K562 (cell line): Measurements from ENCODE around the gene INSIG1. TPM values are rescaled to one million over a fixed set of nuclear protein-coding genes. Genes with fewer than 3 reads are reported as not detected.

Source experiments
- ATAC-seq: fragments of 200-7000 bp; cut with Tn5 transposase; 3 replicates; pipeline ENCODE4 v1.9.1; 2020; ENCODE audit warnings: moderate library complexity
- BruUV-seq: library from RNA; stranded (reverse); fragments of 400-500 nt; replicated peaks from 2 replicates; lab custom pipeline; 2021; lab: Mats Ljungman, UMichigan
- CTCF ChIA-PET: fragments of 300-600 bp; formaldehyde crosslinking; extraction: SDS; loops from one replicate; lab custom pipeline; 2021; ENCODE audit warnings: low intra/inter-chr PET ratio; lab: Yijun Ruan, JAX
- POLR2A ChIA-PET: fragments of 300-600, 350-650 bp; sonication (Branson Sonifier 250); formaldehyde crosslinking; extraction: SDS; loops from one replicate; lab custom pipeline; 2021; ENCODE audit warnings: antibody characterized with exemption, inconsistent platforms; lab: Yijun Ruan, JAX
- DNase-seq, 4 experiments: peaks; one replicate each; pipeline versions ENCODE4 v3.0.0 to v3.0.0-alpha.2; 2011 to 2018; ENCODE audit warnings: low spot score in 3 of 4, mixed read lengths in 3 of 4; ENCODE audit errors: extremely low read depth in 1 of 4
- FAIRE-seq: peaks from 2 replicates; lab custom pipeline; 2011; peaks lifted over from hg19 to GRCh38; lab: Jason Lieb, UNC
- H2AFZ ChIP-seq: 2 replicates; pipeline ENCODE4 v1.6.0; 2011; ENCODE audit warnings: low read depth, low read length, control low read depth, inconsistent platforms
- H3K27ac ChIP-seq: fragments of 200-600 bp; 3 replicates; pipeline ENCODE4 v1.8.0; 2011; ENCODE audit warnings: low read depth, mild to moderate bottlenecking, control low read depth, inconsistent platforms, low read length, moderate library complexity, mixed read lengths; ENCODE audit errors: extremely low read depth
- H3K27me3 ChIP-seq, 2 experiments: fragments of 300-600 bp in 1 of 2; 2 replicates in 1 of 2; 3 replicates in 1 of 2; pipeline versions ENCODE4 v1.6.0 to v1.8.0; 2011; ENCODE audit warnings: inconsistent platforms in 2 of 2, low read length in 2 of 2, mild to moderate bottlenecking in 1 of 2, mixed read lengths in 1 of 2, moderate library complexity in 1 of 2; ENCODE audit not compliant: control insufficient read depth in 2 of 2, insufficient read depth in 2 of 2
- H3K36me3 ChIP-seq: fragments of 300-600 bp; 3 replicates; pipeline ENCODE4 v1.8.0; 2011; ENCODE audit warnings: mild to moderate bottlenecking, low read length, inconsistent platforms; ENCODE audit not compliant: control insufficient read depth, insufficient read depth
- H3K4me1 ChIP-seq, 2 experiments: fragments of 200-600 bp in 1 of 2; replicated peaks in 1 of 2; 2 replicates in 1 of 2; 3 replicates in 1 of 2; pipeline versions ENCODE4 v1.5.1 to v1.8.0; 2011; ENCODE audit warnings: inconsistent platforms in 2 of 2, low read length in 2 of 2, mild to moderate bottlenecking in 1 of 2, mixed read lengths in 1 of 2, moderate library complexity in 1 of 2; ENCODE audit not compliant: control insufficient read depth in 2 of 2, insufficient read depth in 2 of 2
- H3K4me2 ChIP-seq: 2 replicates; pipeline ENCODE4 v1.6.1; 2011; ENCODE audit warnings: low read length, control low read depth, inconsistent platforms, mixed read lengths; ENCODE audit not compliant: insufficient read depth
- H3K4me3 ChIP-seq: fragments of 200-600 bp; sonication (generic), shearing (Covaris generic); 2 replicates; pipeline ENCODE4 v1.5.1; 2016; ENCODE audit warnings: control low read depth, inconsistent platforms
- H3K79me2 ChIP-seq: fragments of 200-600 bp; 3 replicates; pipeline ENCODE4 v1.8.0; 2011; ENCODE audit warnings: low read length, inconsistent platforms; ENCODE audit not compliant: control insufficient read depth, insufficient read depth
- H3K9ac ChIP-seq, 2 experiments: 2 replicates each; pipeline versions ENCODE4 v1.6.0 to v1.6.1; 2011; ENCODE audit warnings: low read depth in 2 of 2, low read length in 2 of 2, control low read depth in 1 of 2, inconsistent platforms in 1 of 2, mild to moderate bottlenecking in 1 of 2, mixed read lengths in 1 of 2; ENCODE audit not compliant: insufficient read depth in 1 of 2
- H3K9me1 ChIP-seq: one replicate; pipeline ENCODE4 v1.6.0; 2011; ENCODE audit warnings: inconsistent platforms, mild to moderate bottlenecking, low read length, moderate library complexity; ENCODE audit not compliant: control insufficient read depth, insufficient read depth
- H3K9me3 ChIP-seq: replicated peaks from 2 replicates; pipeline ENCODE4 v1.5.1; 2011; ENCODE audit warnings: low read depth, low read length, inconsistent platforms; ENCODE audit not compliant: control insufficient read depth, insufficient read depth
- H4K20me1 ChIP-seq: replicated peaks from 2 replicates; pipeline ENCODE4 v1.6.1; 2011; ENCODE audit warnings: low read length, inconsistent platforms, mixed read lengths; ENCODE audit not compliant: control insufficient read depth, insufficient read depth
- ARHGAP35 ChIP-seq: fragments of 450-650 bp; IDR thresholded peaks from 2 replicates; pipeline ENCODE4 v1.6.1; 2018; ENCODE audit not compliant: partially characterized antibody
- ASH1L ChIP-seq: fragments of 450-650 bp; IDR thresholded peaks from 2 replicates; pipeline ENCODE4 v1.6.1; 2018; ENCODE audit warnings: borderline replicate concordance, mild to moderate bottlenecking, low read depth; ENCODE audit not compliant: partially characterized antibody
- GATA2 ChIP-seq: sonication (generic); formaldehyde crosslinking; IDR thresholded peaks from 2 replicates; pipeline ENCODE4 v1.4.0; 2020; ENCODE audit warnings: mild to moderate bottlenecking, missing genetic modification reagents
- NFE2 ChIP-seq: IDR thresholded peaks from 2 replicates; pipeline ENCODE4 v1.6.1; 2014; ENCODE audit warnings: antibody characterized with exemption, low read depth
- POLR2G ChIP-seq: fragments of 200-400 bp; formaldehyde crosslinking; IDR thresholded peaks from 2 replicates; pipeline ENCODE4 v1.6.1; 2017; ENCODE audit warnings: low read depth, mild to moderate bottlenecking, antibody characterized with exemption, low read length, moderate library complexity
- ZNF217 ChIP-seq: sonication (generic); formaldehyde crosslinking; IDR thresholded peaks from 2 replicates; pipeline ENCODE4 v1.8.0; 2022; ENCODE audit warnings: mild to moderate bottlenecking, missing genetic modification reagents
- ZNF551 ChIP-seq: fragments of 250-450 bp; sonication (Bioruptor Pico); IDR thresholded peaks from 2 replicates; pipeline ENCODE4 v1.5.0; 2021; ENCODE audit warnings: mild to moderate bottlenecking, moderate library complexity
- ZNF695 ChIP-seq: fragments of 450-650 bp; formaldehyde crosslinking; IDR thresholded peaks from 2 replicates; pipeline ENCODE4 v1.4.0; 2020; ENCODE audit warnings: mild to moderate bottlenecking, moderate library complexity
- ZNF717 ChIP-seq: fragments of 250-450 bp; sonication (Bioruptor Pico); IDR thresholded peaks from 2 replicates; pipeline ENCODE4 v1.5.0; 2021
- WGBS: fragments of 100-300 bp; shearing (Covaris generic); methylation state at CpG from one replicate; pipeline ENCODE4 v1.1.6; 2016; ENCODE audit warnings: low coverage, mixed read lengths; ENCODE audit not compliant: insufficient coverage; ENCODE audit errors: missing lambda C conversion rate; 5-methylcytosine and 5-hydroxymethylcytosine counted together
- in situ Hi-C: fragments of 300-500 bp; cut with MboI; formaldehyde crosslinking; loops from 4 replicates; pipeline ENCODE4 v1.15.0; 2018; ENCODE audit warnings: inconsistent platforms, mixed read lengths
- intact Hi-C: fragments of 100-400 bp; cut with micrococcal nuclease; formaldehyde crosslinking; loops from 2 replicates; pipeline ENCODE4 v1.14.2; 2022
- polyA plus RNA-seq, 8 experiments: library from polyadenylated mRNA; depleted of rRNA in 4 of 8; stranded (reverse) in 5 of 8; unstranded in 3 of 8; fragments of >200 nt; fragmentation: Nextera tagmentation in 2 of 8; fragmentation: Illumina TruSeq in 1 of 8; extraction: Ambion mirVana in 2 of 8; extraction: Trizol in 1 of 8; gene quantifications; 2 replicates each; pipeline versions ENCODE4 v1.2.1 to v1.2.3, GENCODE V29; 2011 to 2014; ENCODE audit warnings: inconsistent platforms in 1 of 8, missing spikeins in 1 of 8
- total RNA-seq, 7 experiments: library from RNA; depleted of rRNA in 6 of 7; stranded (reverse); fragments of >200 nt in 6 of 7; fragmentation: Illumina TruSeq in 2 of 7; extraction: Trizol in 2 of 7; gene quantifications; 2 replicates each; pipeline versions ENCODE4 v1.2.1 to v1.2.3, GENCODE V29; 2011 to 2021; ENCODE audit warnings: low replicate concordance in 1 of 7

INSIG1 gene
- total and polyA plus RNA-seq, 9 of the 15 experiments (the other 6 are each of a cell fraction or from before 2014, with no cell fraction given) = 57.1 to 787 (median 238) TPM

DNA sequence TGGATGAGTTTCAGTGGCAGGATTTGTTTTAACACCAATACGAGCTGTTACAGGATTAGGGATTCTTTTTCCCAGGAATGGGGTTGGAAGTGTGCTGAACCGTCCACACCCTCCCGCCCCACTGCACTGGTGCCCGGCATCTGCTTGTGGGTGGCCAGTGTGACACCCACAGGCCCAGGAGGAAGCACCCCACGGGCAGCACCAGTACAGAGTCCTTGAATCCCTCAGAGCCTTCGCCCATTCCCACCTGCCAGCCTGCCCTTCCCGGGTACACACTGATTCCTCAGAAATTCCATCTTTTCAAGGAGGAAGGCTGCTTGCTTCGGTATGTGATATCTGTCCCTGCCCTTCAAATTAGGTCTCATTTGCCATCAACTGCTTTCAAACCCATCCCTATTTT, 15.4 kb downstream of the INSIG1 start:
- intact Hi-C loops = no loop called here
- ATAC-seq = no peak

DNA sequence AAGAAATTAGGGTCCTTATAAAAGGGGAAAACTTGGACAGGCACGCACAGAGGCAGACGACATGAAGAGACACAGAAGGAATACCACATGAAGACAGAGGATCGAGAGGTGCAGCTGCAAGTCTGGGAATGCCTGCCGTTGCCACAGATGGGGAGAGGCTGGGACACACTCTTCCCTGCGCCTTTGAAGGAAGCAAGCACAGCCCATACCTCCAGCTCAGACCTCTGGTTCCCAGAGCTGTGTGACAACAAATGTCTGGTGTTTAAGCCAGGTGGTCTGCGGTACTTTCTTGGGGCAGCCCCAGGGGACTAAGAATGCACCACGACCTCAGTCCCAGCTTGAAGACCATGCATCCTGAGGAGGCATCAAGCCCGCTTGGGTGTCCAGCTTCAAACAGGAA, 18.3 kb downstream of the INSIG1 start:
- Histone ChIP-seq H3K79me2 (no peaks in the 10 kb centered on the region), H3K27ac (no peak overlapping the region), H3K9me1 (no peaks in the 10 kb centered on the region), H3K4me1 (peaks cover 6 to 20% of the 10 kb centered on the region in 2 experiments; a peak in 4 of 5 replicates), H3K4me3 (no peak overlapping the region), H2AFZ (peak overlapping the region; percentile 72; the same call in 1 of the 2 replicates), H3K27me3 (peaks cover 3 to 36% of the 10 kb centered on the region in 2 experiments; a peak in 4 of 5 replicates), H4K20me1 (no peaks in the 10 kb centered on the region), H3K36me3 (no peaks in the 10 kb centered on the region), H3K9me3 (no peaks in the 10 kb centered on the region), H3K4me2 (peak overlapping the region; percentile 51; the same call in 1 of the 2 replicates), H3K9ac (0 out of 4 replicates have a peak overlapping the region, but pooled peaks of 1 of the 2 experiments have one; percentile 24)
- intact Hi-C loops = no loop called here
- CTCF ChIA-PET = no interaction called here
- POLR2A ChIA-PET = interaction anchor here (0.6 to 1.3 kb wide), 5 partner anchors 8 to 278 kb away, joined by 3 to 6 read pairs (median 3); no protein-coding TSS in a partner anchor
- 3% methylated on average over 8 of the region's 8 CpGs for WGBS
- in situ Hi-C loops = no loop called here
- DNase-seq (no peak), FAIRE-seq (no peak), ATAC-seq (peak; percentile 24)
- TF ChIP-seq ZNF551 (CRISPR knock-in tag) = no peak
- no peak for TF ChIP-seq ZNF217 (CRISPR knock-in tag)
- BruUV-seq = no TSS peak

More for the DNA sequence above, 15.4 kb downstream of the INSIG1 start:
- no peak overlapping the region for H2AFZ ChIP-seq
- no peak overlapping the region for H3K9ac ChIP-seq
- H3K4me3 ChIP-seq = no peak overlapping the region
- H3K9me1 ChIP-seq = no peaks in the 10 kb centered on the region
- no peak overlapping the region for H3K27ac ChIP-seq
- DNase-seq (no peak), FAIRE-seq (no peak)
- H3K4me2 ChIP-seq = no peak overlapping the region
- no peak for TF ChIP-seq NFE2
- no peak for TF ChIP-seq ASH1L
- TF ChIP-seq POLR2G = peak; percentile 45; the same call in 1 of the 2 replicates
- no peak for TF ChIP-seq ARHGAP35
- no peak for TF ChIP-seq ZNF695 (CRISPR knock-in tag)
- no peak for TF ChIP-seq ZNF717 (CRISPR knock-in tag)
- TF ChIP-seq GATA2 (CRISPR knock-in tag) = no peak
- ChIA-PET CTCF (no interaction called here), POLR2A (interaction anchor here (0.8 to 2.9 kb wide), 3 partner anchors 11 to 93 kb away, joined by 3 to 18 read pairs (median 10); partner anchors contain the start of gene INSIG1)
- BruUV-seq = no TSS peak
- 22% methylated on average over 8 of the region's 8 CpGs for WGBS
- H3K36me3 ChIP-seq = peaks cover 25% of the 10 kb centered on the region
- H3K27me3 ChIP-seq = peaks cover 3 to 36% of the 10 kb centered on the region in 2 experiments; a peak in 4 of 5 replicates
- H3K9me3 ChIP-seq = no peaks in the 10 kb centered on the region
- 0 out of 2 replicates have a peak, but pooled peaks cover 4% of the 10 kb centered on the region for H4K20me1 ChIP-seq
- in situ Hi-C loops = no loop called here
- peaks cover 9 to 20% of the 10 kb centered on the region in 2 experiments; a peak in 4 of 5 replicates for H3K4me1 ChIP-seq
- no peaks in the 10 kb centered on the region for H3K79me2 ChIP-seq
